ENCODE measurements around the gene PROSER2.

- TF ChIP-seq POLR2A (IDR thresholded peaks at IDR 0.05; ENCODE audit: low read depth) = no peak
- no peak for TF ChIP-seq CTCF (IDR thresholded peaks at IDR 0.05)
- TF ChIP-seq POLR2AphosphoS5 (IDR thresholded peaks at IDR 0.05) = no peak
These were observed 57.9 kb downstream of the PROSER2 start for GRCh38 chr10:11881030-11881476.

Measured in esophagus muscularis mucosa (tissue), 3 donors.